SU-DHL-6 (cell line): ENCODE data around the gene CAPG.

Experiments
- H2AFZ ChIP-seq: fragments of 200-600 bp; sonication (generic); 2 replicates; pipeline ENCODE4 v1.6.1; 2014; ENCODE audit warnings: low read depth, mild to moderate bottlenecking, moderate library complexity, mixed read lengths, antibody characterized with exemption, low read length; ENCODE audit not compliant: severe bottlenecking
- H3F3A ChIP-seq: fragments of 200-600 bp; shearing (Covaris generic); 2 replicates; pipeline ENCODE4 v1.6.0; 2016; ENCODE audit warnings: antibody characterized with exemption, mild to moderate bottlenecking; ENCODE audit not compliant: insufficient read depth
- H3K27ac ChIP-seq: fragments of 200-600 bp; sonication (generic); 2 replicates; pipeline ENCODE4 v1.5.1; 2016; ENCODE audit warnings: low read depth, mild to moderate bottlenecking, low read length, moderate library complexity, mixed read lengths
- H3K27me3 ChIP-seq: fragments of 200-600 bp; sonication (generic), shearing (Covaris generic); 2 replicates; pipeline ENCODE4 v1.6.0; 2014; ENCODE audit warnings: mild to moderate bottlenecking, low read length
- H3K36me3 ChIP-seq: fragments of 200-600 bp; sonication (generic); 2 replicates; pipeline ENCODE4 v1.6.1; 2014; ENCODE audit warnings: mild to moderate bottlenecking, low read length, mixed read lengths
- H3K4me2 ChIP-seq: fragments of 300-600, 200-600 bp; shearing (Covaris generic), sonication (generic); 2 replicates; pipeline ENCODE4 v1.6.0; 2014; ENCODE audit warnings: low read length, low read depth, mild to moderate bottlenecking; ENCODE audit not compliant: poor library complexity, severe bottlenecking
- H3K4me3 ChIP-seq: fragments of 200-600 bp; sonication (generic); 2 replicates; pipeline ENCODE4 v1.5.1; 2014; ENCODE audit warnings: antibody characterized with exemption, low read length, mild to moderate bottlenecking, mixed read lengths; ENCODE audit not compliant: insufficient read depth, poor library complexity, severe bottlenecking
- H3K79me2 ChIP-seq: fragments of 200-600 bp; sonication (generic); 2 replicates; pipeline ENCODE4 v1.6.1; 2014; ENCODE audit warnings: mild to moderate bottlenecking, low read length, moderate library complexity; ENCODE audit not compliant: insufficient read depth
- H3K9ac ChIP-seq: fragments of 200-600 bp; sonication (generic); 2 replicates; pipeline ENCODE4 v1.7.0; 2014; ENCODE audit warnings: mild to moderate bottlenecking, low read length
- H3K9me2 ChIP-seq: fragments of 200-600 bp; sonication (generic); replicated peaks from 2 replicates; pipeline ENCODE4 v1.6.1; 2014; ENCODE audit warnings: low read length; ENCODE audit not compliant: insufficient read depth
- H3K9me3 ChIP-seq: fragments of 200-600 bp; sonication (generic); 2 replicates; pipeline ENCODE4 v1.6.1; 2014; ENCODE audit warnings: low read length, mixed read lengths; ENCODE audit not compliant: insufficient read depth
- H4K20me1 ChIP-seq: fragments of 200-600 bp; sonication (generic); 2 replicates; pipeline ENCODE4 v1.6.1; 2014; ENCODE audit warnings: low read depth, mild to moderate bottlenecking, antibody characterized with exemption, low read length, moderate library complexity, mixed read lengths
- CTCF ChIP-seq: fragments of 200-600 bp; sonication (generic); IDR thresholded peaks from one replicate; pipeline ENCODE4 v1.5.1; 2017; ENCODE audit warnings: antibody characterized with exemption, mild to moderate bottlenecking, low read length, moderate library complexity; ENCODE audit not compliant: insufficient read depth, poor library complexity, severe bottlenecking
- EZH2phosphoT487 ChIP-seq: fragments of 200-600 bp; sonication (generic), shearing (Covaris generic); conservative IDR thresholded peaks from 2 replicates; pipeline ENCODE4 v1.6.1; 2018; ENCODE audit warnings: mild to moderate bottlenecking, antibody characterized with exemption, low read length, moderate library complexity, mixed read lengths

Gene CAPG

GRCh38 chr2:85395912-85396475, 14.2 kb downstream of the CAPG start:
- TF ChIP-seq CTCF, result no peak
- TF ChIP-seq EZH2phosphoT487, result no peak
- H3K9ac ChIP-seq, result no peak overlapping the region
- H3K27ac ChIP-seq, result no peak overlapping the region
- H3K4me2 ChIP-seq, result no peak overlapping the region
- H2AFZ ChIP-seq, result no peak overlapping the region
- H3K9me2 ChIP-seq, result no peaks in the 10 kb centered on the region
- no peaks in the 10 kb centered on the region for H3K79me2 ChIP-seq
- H3F3A ChIP-seq, result no peaks in the 10 kb centered on the region
- H3K4me3 ChIP-seq, result no peak overlapping the region
- H3K27me3 ChIP-seq, result no peaks in the 10 kb centered on the region
- no peaks in the 10 kb centered on the region for H3K9me3 ChIP-seq
- no peaks in the 10 kb centered on the region for H3K36me3 ChIP-seq
- no peaks in the 10 kb centered on the region for H4K20me1 ChIP-seq

GRCh38 chr2:85394976-85395375, 15.2 kb downstream of the CAPG start:
- Histone ChIP-seq H3K79me2 (no peaks in the 10 kb centered on the region), H3K9ac (no peak overlapping the region), H3F3A (no peaks in the 10 kb centered on the region), H2AFZ (no peak overlapping the region), H4K20me1 (no peaks in the 10 kb centered on the region), H3K4me3 (no peak overlapping the region), H3K36me3 (no peaks in the 10 kb centered on the region), H3K4me2 (no peak overlapping the region), H3K9me3 (no peaks in the 10 kb centered on the region), H3K9me2 (no peaks in the 10 kb centered on the region), H3K27me3 (no peaks in the 10 kb centered on the region), H3K27ac (no peak overlapping the region)
- TF ChIP-seq EZH2phosphoT487 (no peak), CTCF (no peak)

DNA sequence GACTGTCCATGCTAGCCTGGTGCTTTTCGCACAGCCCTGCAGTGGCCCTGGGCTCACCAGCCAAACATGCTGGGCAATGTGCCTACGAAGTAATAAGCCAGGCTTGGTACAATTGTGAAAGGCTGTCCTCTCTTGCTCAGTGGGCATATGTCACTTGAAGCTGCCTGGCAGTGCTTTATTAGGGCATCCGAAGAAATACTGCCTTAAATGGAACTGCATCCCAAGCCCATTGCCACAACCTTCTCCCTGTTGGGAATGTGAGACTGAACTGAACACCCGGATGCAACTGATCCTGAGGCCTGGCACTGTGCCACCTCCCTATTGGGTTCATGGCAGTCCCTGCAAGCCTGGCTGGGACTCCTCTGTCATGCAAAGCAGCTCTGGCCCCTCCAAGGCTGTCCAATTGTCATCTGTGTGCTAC, 15.9 kb downstream of the CAPG start:
- Histone ChIP-seq H3K79me2 (no peaks in the 10 kb centered on the region), H3K9me2 (no peaks in the 10 kb centered on the region), H3K27ac (no peak overlapping the region), H3K4me2 (no peak overlapping the region), H3K27me3 (no peaks in the 10 kb centered on the region), H3K9me3 (no peaks in the 10 kb centered on the region), H2AFZ (no peak overlapping the region), H4K20me1 (no peaks in the 10 kb centered on the region), H3K9ac (no peak overlapping the region), H3K4me3 (no peak overlapping the region), H3K36me3 (no peaks in the 10 kb centered on the region), H3F3A (no peaks in the 10 kb centered on the region)
- TF ChIP-seq EZH2phosphoT487, result no peak
- TF ChIP-seq CTCF, result no peak
